ENCODE measurements around the gene GTF2I. TPM values are rescaled to one million over a fixed set of nuclear protein-coding genes. Genes with fewer than 3 reads are reported as not detected.
A peak's percentile ranks its signal among the peaks of the same experiment; 100 is the strongest.

GTF2I gene
- total and polyA plus RNA-seq, 4 experiments from 2014 or later, result 20.5 to 156 (median 110) TPM

GRCh38 chr7:74709880-74710671, 52.6 kb downstream of the GTF2I start:
- no peaks in the 10 kb centered on the region for H3K27me3 ChIP-seq (ENCODE audit: insufficient read depth, low read length)
- no peak overlapping the region for H3K4me3 ChIP-seq (ENCODE audit: low read length in 2 of 2)
- H3K4me1 Mint-ChIP-seq, result peaks cover 0 to 4% (median under 1%) of the 10 kb centered on the region in 4 donors
- DNase-seq, result no peak
- H3K4me1 ChIP-seq (ENCODE audit: insufficient read depth, low read length), result no peaks in the 10 kb centered on the region
- H3K36me3 ChIP-seq (ENCODE audit: insufficient read depth, low read length), result peaks cover 46% of the 10 kb centered on the region
- ChIA-PET POLR2A (ENCODE audit: partially characterized antibody) (no interaction called here), CTCF (ENCODE audit: partially characterized antibody) (no interaction called here)
- no peaks in the 10 kb centered on the region for H3K9me3 ChIP-seq (ENCODE audit: control insufficient read depth in 1 of 2, low read length in 2 of 2)
- no peaks in the 10 kb centered on the region for H3K27me3 Mint-ChIP-seq
- no peak overlapping the region for H3K27ac Mint-ChIP-seq
- intact Hi-C loops (cut with micrococcal nuclease), result no loop called here
- H3K9me3 Mint-ChIP-seq, result peaks cover 0 to 8% (median 3%) of the 10 kb centered on the region in 8 donors
- no peak overlapping the region for H3K27ac ChIP-seq (ENCODE audit: low read depth, low read length)
- peaks cover 65 to 73% of the 10 kb centered on the region in 2 donors for H3K36me3 Mint-ChIP-seq
- H3K4me3 Mint-ChIP-seq, result no peak overlapping the region

DNA sequence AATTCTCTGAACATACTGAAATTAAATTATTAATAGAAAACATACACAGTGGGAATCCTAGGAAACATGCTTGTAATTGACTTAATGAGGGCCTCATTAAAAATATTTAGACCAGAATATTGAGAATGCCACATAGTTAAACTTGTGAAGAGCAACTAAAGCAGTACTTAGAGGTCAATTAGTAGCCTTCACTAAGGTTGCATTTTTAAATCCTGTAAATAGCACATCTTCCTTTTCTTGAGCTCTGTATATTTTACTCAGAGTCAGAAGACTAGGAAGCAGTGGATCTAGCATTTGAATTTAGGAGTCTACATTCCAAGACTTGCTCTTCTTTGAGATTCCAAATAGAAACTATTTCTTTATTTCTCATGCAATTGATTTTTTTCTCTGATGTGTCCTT, 56.0 kb downstream of the GTF2I start:
- no peaks in the 10 kb centered on the region for H3K9me3 ChIP-seq (ENCODE audit: control insufficient read depth in 1 of 2, low read length in 2 of 2)
- H3K27ac Mint-ChIP-seq, result peak overlapping the region in 1 of 7 donors; percentile 7
- H3K27me3 ChIP-seq (ENCODE audit: insufficient read depth, low read length), result no peaks in the 10 kb centered on the region
- H3K36me3 Mint-ChIP-seq, result peaks cover 46 to 63% of the 10 kb centered on the region in 2 donors
- H3K4me3 Mint-ChIP-seq, result no peak overlapping the region
- peaks cover 0 to 8% (median 3%) of the 10 kb centered on the region in 8 donors for H3K9me3 Mint-ChIP-seq
- H3K4me1 ChIP-seq (ENCODE audit: insufficient read depth, low read length), result no peaks in the 10 kb centered on the region
- intact Hi-C loops (cut with micrococcal nuclease), result no loop called here
- peaks cover 42% of the 10 kb centered on the region for H3K36me3 ChIP-seq (ENCODE audit: insufficient read depth, low read length)
- H3K4me1 Mint-ChIP-seq, result peaks cover 0 to 4% (median under 1%) of the 10 kb centered on the region in 4 donors
- H3K27me3 Mint-ChIP-seq, result no peaks in the 10 kb centered on the region
- CTCF ChIA-PET (ENCODE audit: partially characterized antibody), result interaction anchor here (1.1 kb wide), 1 partner anchor 16 kb away, joined by 3 read pairs; no protein-coding TSS in a partner anchor
- no peak overlapping the region for H3K27ac ChIP-seq (ENCODE audit: low read depth, low read length)
- DNase-seq, result no peak
- H3K4me3 ChIP-seq (ENCODE audit: low read length in 2 of 2), result no peak overlapping the region
- POLR2A ChIA-PET (ENCODE audit: partially characterized antibody), result no interaction called here

DNA sequence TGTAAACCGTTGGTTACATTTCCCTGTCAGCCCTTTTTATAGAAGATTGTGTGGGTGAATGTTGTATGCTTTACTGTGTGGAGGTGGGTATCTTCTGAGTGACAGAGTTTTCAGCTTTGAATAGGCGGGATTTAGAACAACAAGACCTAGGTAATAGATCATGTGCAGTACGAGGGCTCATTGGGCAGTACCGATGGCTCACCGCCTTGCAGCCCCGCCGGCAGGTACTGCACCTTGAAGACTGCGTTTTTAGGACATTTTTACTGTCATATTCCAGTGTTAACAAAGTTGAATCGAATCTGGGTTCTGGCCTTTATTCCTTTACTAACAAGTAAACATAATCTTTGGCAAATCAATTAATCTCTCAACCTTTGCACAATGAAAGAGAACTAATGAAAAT, 60.4 kb downstream of the GTF2I start:
- Histone ChIP-seq H3K27ac (ENCODE audit: low read depth, low read length) (no peak overlapping the region), H3K27me3 (ENCODE audit: insufficient read depth, low read length) (no peaks in the 10 kb centered on the region), H3K36me3 (ENCODE audit: insufficient read depth, low read length) (peaks cover 41% of the 10 kb centered on the region), H3K4me3 (ENCODE audit: low read length in 2 of 2) (no peak overlapping the region), H3K4me1 (ENCODE audit: insufficient read depth, low read length) (no peaks in the 10 kb centered on the region), H3K9me3 (ENCODE audit: control insufficient read depth in 1 of 2, low read length in 2 of 2) (no peaks in the 10 kb centered on the region)
- Mint-ChIP-seq H3K4me3 (no peak overlapping the region), H3K27me3 (no peaks in the 10 kb centered on the region), H3K4me1 (peaks cover 0 to 2% (median 0%) of the 10 kb centered on the region in 4 donors), H3K27ac (peak overlapping the region in 1 of 7 donors; percentile 26), H3K9me3 (peaks cover 0 to 5% (median 0%) of the 10 kb centered on the region in 8 donors), H3K36me3 (peaks cover 44 to 54% of the 10 kb centered on the region in 2 donors)
- no peak for DNase-seq
- CTCF ChIA-PET (ENCODE audit: partially characterized antibody), result no interaction called here
- POLR2A ChIA-PET (ENCODE audit: partially characterized antibody), result no interaction called here
- intact Hi-C loops (cut with micrococcal nuclease), result no loop called here

DNA sequence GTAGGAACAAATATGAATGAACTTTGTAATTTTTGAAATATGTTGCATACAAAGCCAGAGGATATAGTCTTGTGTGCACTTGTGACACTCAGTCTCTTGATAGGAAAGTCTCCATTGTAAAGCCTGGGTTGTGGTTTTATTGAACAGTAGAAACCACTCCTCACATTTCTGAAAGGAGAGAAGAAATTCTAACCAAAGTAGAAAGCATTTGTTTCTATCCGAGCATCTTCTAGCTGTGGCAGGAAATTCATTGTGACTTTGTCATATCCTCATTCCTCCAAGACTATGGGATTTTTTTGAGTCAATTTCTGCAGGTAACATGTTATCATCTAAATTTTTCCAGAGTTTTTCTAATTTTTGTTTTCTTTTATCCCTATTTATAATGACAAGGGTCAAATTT, 60.8 kb downstream of the GTF2I start:
- Histone ChIP-seq H3K4me1 (ENCODE audit: insufficient read depth, low read length) (no peaks in the 10 kb centered on the region), H3K27me3 (ENCODE audit: insufficient read depth, low read length) (no peaks in the 10 kb centered on the region), H3K36me3 (ENCODE audit: insufficient read depth, low read length) (peaks cover 37% of the 10 kb centered on the region), H3K9me3 (ENCODE audit: control insufficient read depth in 1 of 2, low read length in 2 of 2) (no peaks in the 10 kb centered on the region), H3K27ac (ENCODE audit: low read depth, low read length) (no peak overlapping the region), H3K4me3 (ENCODE audit: low read length in 2 of 2) (no peak overlapping the region)
- Mint-ChIP-seq H3K9me3 (peaks cover 0 to 4% (median 0%) of the 10 kb centered on the region in 8 donors), H3K4me1 (peaks cover 0 to 2% (median 0%) of the 10 kb centered on the region in 4 donors), H3K27ac (peak overlapping the region in 1 of 7 donors; percentile 27), H3K36me3 (peaks cover 41 to 53% of the 10 kb centered on the region in 2 donors), H3K27me3 (no peaks in the 10 kb centered on the region), H3K4me3 (no peak overlapping the region)
- CTCF ChIA-PET (ENCODE audit: partially characterized antibody), result no interaction called here
- DNase-seq, result no peak
- POLR2A ChIA-PET (ENCODE audit: partially characterized antibody), result no interaction called here
- intact Hi-C loops (cut with micrococcal nuclease), result no loop called here

- peaks cover 0 to 6% (median under 1%) of the 10 kb centered on the region in 4 donors for H3K4me1 Mint-ChIP-seq
- H3K9me3 ChIP-seq (ENCODE audit: control insufficient read depth in 1 of 2, low read length in 2 of 2), result no peaks in the 10 kb centered on the region
- no peaks in the 10 kb centered on the region for H3K27me3 ChIP-seq (ENCODE audit: insufficient read depth, low read length)
- POLR2A ChIA-PET (ENCODE audit: partially characterized antibody), result no interaction called here
- peaks cover 34 to 46% of the 10 kb centered on the region in 2 donors for H3K36me3 Mint-ChIP-seq
- no peak overlapping the region for H3K27ac Mint-ChIP-seq
- DNase-seq, result no peak
- peak overlapping the region in 1 of 8 donors; percentile 31 for H3K4me3 Mint-ChIP-seq
- H3K27ac ChIP-seq (ENCODE audit: low read depth, low read length), result no peak overlapping the region
- no peaks in the 10 kb centered on the region for H3K4me1 ChIP-seq (ENCODE audit: insufficient read depth, low read length)
- H3K9me3 Mint-ChIP-seq, result no peaks in the 10 kb centered on the region
- peaks cover 22% of the 10 kb centered on the region for H3K36me3 ChIP-seq (ENCODE audit: insufficient read depth, low read length)
- CTCF ChIA-PET (ENCODE audit: partially characterized antibody), result interaction anchor here (0.6 kb wide), 1 partner anchor 580 kb away, joined by 4 read pairs; no protein-coding TSS in a partner anchor
- H3K4me3 ChIP-seq (ENCODE audit: low read length in 2 of 2), result no peak overlapping the region
- intact Hi-C loops (cut with micrococcal nuclease), result no loop called here
- no peaks in the 10 kb centered on the region for H3K27me3 Mint-ChIP-seq
Observed at GRCh38 chr7:74722153-74722552, 64.6 kb downstream of the GTF2I start.

DNA sequence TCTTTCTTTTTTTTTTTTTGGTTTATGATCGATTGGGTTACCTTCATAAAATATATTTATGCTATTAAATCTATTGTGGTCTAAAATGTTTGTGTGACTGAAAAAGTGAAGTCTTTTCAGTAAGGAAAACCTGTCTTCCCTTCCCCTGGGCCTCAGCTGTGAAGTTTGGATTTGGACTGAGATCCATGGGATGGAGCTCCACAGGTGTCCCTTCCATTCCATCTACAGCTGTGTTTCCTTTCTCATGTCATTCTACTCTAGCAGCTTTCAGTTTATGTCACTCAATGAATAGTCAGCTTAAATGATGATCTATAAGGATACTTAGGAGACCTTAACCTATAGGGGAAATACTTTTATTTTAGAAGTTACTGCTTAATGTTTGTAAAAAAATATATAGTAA, 68.3 kb downstream of the GTF2I start:
- Mint-ChIP-seq H3K27ac (peak overlapping the region in 4 of 7 donors; percentile 30 to 62 (median 51)), H3K27me3 (no peaks in the 10 kb centered on the region), H3K9me3 (no peaks in the 10 kb centered on the region), H3K4me3 (no peak overlapping the region), H3K4me1 (peaks cover 0 to 6% (median under 1%) of the 10 kb centered on the region in 4 donors), H3K36me3 (peaks cover 21 to 28% of the 10 kb centered on the region in 2 donors)
- Histone ChIP-seq H3K4me3 (ENCODE audit: low read length in 2 of 2) (no peak overlapping the region), H3K9me3 (ENCODE audit: control insufficient read depth in 1 of 2, low read length in 2 of 2) (no peaks in the 10 kb centered on the region), H3K36me3 (ENCODE audit: insufficient read depth, low read length) (peaks cover 12% of the 10 kb centered on the region), H3K27me3 (ENCODE audit: insufficient read depth, low read length) (no peaks in the 10 kb centered on the region), H3K27ac (ENCODE audit: low read depth, low read length) (no peak overlapping the region), H3K4me1 (ENCODE audit: insufficient read depth, low read length) (no peaks in the 10 kb centered on the region)
- DNase-seq, result no peak
- CTCF ChIA-PET (ENCODE audit: partially characterized antibody), result interaction anchor here (1.2 kb wide), 1 partner anchor 89 kb away, joined by 3 read pairs; no protein-coding TSS in a partner anchor
- intact Hi-C loops (cut with micrococcal nuclease), result no loop called here
- POLR2A ChIA-PET (ENCODE audit: partially characterized antibody), result no interaction called here

GRCh38 chr7:74726309-74727101, 69.0 kb downstream of the GTF2I start:
- peaks cover 12% of the 10 kb centered on the region for H3K36me3 ChIP-seq (ENCODE audit: insufficient read depth, low read length)
- H3K4me1 Mint-ChIP-seq, result peaks cover 0 to 6% (median under 1%) of the 10 kb centered on the region in 4 donors
- H3K27ac ChIP-seq (ENCODE audit: low read depth, low read length), result no peak overlapping the region
- H3K9me3 Mint-ChIP-seq, result no peaks in the 10 kb centered on the region
- no peak for DNase-seq
- H3K9me3 ChIP-seq (ENCODE audit: control insufficient read depth in 1 of 2, low read length in 2 of 2), result no peaks in the 10 kb centered on the region
- no peak overlapping the region for H3K4me3 ChIP-seq (ENCODE audit: low read length in 2 of 2)
- H3K27me3 ChIP-seq (ENCODE audit: insufficient read depth, low read length), result no peaks in the 10 kb centered on the region
- H3K4me1 ChIP-seq (ENCODE audit: insufficient read depth, low read length), result no peaks in the 10 kb centered on the region
- peaks cover 21 to 29% of the 10 kb centered on the region in 2 donors for H3K36me3 Mint-ChIP-seq
- intact Hi-C loops (cut with micrococcal nuclease), result no loop called here
- POLR2A ChIA-PET (ENCODE audit: partially characterized antibody), result no interaction called here
- no peak overlapping the region for H3K27ac Mint-ChIP-seq
- CTCF ChIA-PET (ENCODE audit: partially characterized antibody), result no interaction called here
- H3K27me3 Mint-ChIP-seq, result no peaks in the 10 kb centered on the region
- H3K4me3 Mint-ChIP-seq, result no peak overlapping the region
